ENCODE data around the gene CCDC80.

The CCDC80 gene

GRCh38 chr3:112654979-112655378, 14.0 kb upstream of the CCDC80 start:
- DNase-seq (ENCODE audit: low read depth), result no peak

DNA sequence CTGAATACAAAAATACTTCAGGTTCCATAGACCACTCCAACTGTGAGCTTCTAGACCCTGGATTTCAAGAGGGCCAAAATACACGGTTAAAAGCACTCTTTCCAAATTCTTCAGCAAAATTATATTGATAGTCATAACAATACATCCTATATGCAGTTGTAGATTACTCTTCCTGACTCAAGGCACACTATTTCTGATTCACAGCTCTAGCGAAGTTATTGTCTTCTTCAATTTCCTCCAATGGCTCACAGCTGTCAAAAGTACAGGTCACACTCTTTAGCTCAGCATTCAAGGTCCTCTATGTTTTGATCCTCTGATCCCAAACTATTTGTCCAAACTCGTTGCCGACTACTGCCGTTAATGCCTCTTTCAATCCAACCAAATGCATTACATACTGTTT, 13.5 kb upstream of the CCDC80 start:
- DNase-seq (ENCODE audit: low read depth), result no peak

DNA sequence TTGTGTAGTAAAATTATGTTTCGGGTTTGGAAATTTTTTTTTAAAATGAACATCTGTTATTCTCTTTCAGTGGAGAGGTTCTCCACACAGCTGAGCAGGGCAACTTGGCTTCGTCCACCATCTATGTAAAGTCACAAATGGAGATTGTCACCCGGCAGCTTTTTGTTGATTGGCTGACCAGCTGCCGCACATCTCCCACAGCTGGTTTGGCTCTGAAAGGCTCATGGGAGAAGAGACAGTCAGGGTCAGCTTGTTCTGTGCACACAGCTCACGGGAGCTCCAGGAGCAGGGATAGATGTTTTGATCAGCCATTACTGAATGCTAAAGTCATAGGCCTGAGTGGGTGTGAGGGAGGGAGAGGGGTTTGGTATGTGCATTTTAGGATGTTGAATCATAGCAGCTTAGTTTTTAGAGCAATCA, 12.9 kb upstream of the CCDC80 start:
- DNase-seq (ENCODE audit: low read depth), result peak; percentile 72

- peak; percentile 94 for DNase-seq (ENCODE audit: low read depth)
These were observed 12.4 kb upstream of the CCDC80 start for GRCh38 chr3:112653209-112653871.

DNA sequence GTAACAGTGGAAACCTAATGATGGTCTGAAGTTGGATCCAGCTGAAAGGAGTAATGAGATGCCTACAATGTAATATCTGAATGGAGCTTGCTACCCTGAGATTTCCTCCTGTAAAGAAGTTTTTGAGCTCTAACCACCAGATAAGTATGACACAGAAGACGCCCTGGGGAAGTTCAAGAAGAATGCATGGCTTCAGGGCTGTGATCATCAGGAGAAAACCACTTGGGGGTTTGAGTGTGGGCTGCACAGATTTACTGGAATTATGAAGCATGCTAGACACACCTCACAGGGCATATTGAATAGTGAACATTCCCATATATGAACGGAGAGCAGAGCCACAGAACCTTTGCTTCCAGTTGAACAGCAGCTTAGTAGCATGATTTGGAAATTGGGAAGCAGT, 10.6 kb upstream of the CCDC80 start:
- no peak for DNase-seq (ENCODE audit: low read depth)

- DNase-seq (ENCODE audit: low read depth), result no peak
These were observed 10.1 kb upstream of the CCDC80 start for GRCh38 chr3:112651071-112651470.

GRCh38 chr3:112650482-112650881, 9.5 kb upstream of the CCDC80 start:
- DNase-seq (ENCODE audit: low read depth), result no peak

- DNase-seq (ENCODE audit: low read depth), result peak; percentile 86
These were observed 8.5 kb upstream of the CCDC80 start for GRCh38 chr3:112649478-112649735.

GRCh38 chr3:112647122-112647521, 6.2 kb upstream of the CCDC80 start:
- DNase-seq (ENCODE audit: low read depth), result peak; percentile 92

DNA sequence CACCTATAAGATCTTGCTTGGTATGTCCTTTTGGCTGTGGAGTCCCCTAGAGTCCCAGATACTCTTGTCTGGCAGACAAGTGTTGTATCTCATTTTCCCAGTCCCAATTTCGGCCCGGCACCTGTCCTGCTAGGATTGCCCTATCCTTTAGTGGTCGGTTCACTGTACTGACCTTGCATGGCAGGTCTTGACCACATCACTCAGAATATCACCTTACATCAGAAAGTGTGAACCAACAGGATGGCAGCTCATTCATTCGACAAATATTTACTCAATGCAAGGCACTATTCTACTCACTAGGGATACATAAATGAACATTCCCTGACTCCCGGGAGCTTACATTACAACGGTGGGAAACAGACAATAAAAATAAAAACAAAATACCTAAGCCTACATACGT, 5.7 kb upstream of the CCDC80 start:
- DNase-seq (ENCODE audit: low read depth), result no peak

- no peak for DNase-seq (ENCODE audit: low read depth)
These were observed 3.5 kb upstream of the CCDC80 start for GRCh38 chr3:112644453-112644852.

DNA sequence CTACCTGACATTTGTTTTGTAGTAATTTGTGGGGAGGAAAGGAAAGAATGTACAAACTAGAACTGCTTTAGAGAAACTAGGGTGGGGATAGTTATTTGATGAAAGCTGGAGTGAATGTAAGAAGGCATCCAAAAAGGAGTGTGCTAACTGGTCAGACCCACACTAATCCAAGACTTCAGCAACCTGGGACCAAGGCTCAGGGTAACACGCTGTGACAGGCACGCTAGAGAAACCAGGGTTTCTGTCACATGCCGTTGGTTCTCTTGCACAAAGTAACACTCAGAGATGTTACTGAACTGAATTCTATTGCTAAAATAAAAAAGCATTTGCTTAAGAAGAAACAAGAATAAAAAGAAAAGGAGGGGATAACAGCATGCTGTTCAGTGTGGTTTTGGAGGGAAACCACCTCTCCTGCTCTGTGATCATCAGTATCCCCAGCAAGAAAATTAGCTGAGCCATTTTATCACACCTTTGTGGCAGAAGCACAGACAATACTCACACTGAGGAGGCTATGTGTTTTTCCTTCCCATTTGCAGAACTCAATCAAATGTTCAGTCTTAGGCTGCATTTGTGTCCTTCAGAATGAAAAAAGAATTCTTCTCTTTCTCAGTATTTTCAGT, 2.8 kb upstream of the CCDC80 start:
- no peak for DNase-seq (ENCODE audit: low read depth)

DNA sequence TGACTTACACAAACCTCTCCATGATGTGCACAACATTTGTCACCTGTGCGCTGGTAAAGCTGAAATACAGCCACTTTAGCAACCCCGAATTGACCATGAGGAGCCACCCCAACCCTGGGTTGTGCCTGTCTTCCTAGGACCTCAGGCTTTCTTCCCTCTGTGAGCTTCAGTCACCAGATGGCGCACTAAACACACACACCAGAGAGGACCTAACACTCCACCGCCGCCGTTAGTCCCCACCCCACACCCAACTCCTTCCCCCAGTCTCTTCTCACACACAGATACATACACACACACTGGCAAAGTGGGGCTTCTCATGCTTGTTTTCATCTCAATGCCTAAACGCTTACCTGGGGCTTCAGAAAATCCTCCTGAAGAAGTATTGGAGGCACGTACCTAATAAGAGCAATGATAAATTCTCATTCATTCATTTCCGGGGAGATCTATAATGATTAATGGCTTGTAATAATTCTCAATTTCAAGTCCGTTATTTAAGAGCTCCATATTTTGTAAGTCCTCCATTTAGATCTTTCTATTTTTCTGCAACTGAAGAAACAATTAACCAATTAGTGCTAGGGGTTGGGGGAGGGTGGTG, 2.1 kb upstream of the CCDC80 start:
- DNase-seq (ENCODE audit: low read depth), result peak; percentile 86

DNA sequence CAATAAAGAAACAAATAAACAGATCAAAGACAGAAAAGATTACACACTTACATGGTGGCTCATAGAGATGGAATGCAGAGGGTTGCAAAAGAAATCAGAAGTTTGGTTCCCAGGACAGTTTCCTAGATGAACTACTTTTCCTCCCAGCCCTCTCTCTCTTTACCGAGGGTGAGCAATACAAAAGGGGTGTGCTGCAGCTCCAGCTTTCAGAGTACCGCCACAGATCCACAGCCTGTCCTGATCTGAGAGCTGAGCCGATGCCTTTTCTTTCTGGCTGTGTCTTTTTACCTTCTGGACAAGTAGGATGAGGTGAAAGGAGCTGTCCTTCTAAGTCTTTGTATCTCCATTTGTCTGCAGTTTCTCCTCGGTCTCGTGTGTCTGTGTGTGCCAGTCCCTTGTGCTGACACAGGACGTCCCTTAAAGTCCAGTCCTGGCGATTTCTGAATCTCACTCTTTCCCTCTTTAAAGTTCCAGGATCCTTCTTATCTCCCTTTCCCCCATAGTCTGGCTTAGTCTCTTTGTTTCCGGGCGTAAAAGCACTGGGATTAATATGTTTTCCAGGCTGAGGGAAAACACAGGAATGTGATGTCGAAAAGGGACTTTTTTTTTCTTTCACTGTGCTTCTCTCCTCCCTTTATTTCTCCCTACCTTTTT, 540 bp downstream of the CCDC80 start:
- DNase-seq (ENCODE audit: low read depth), result peak; percentile 96

DNA sequence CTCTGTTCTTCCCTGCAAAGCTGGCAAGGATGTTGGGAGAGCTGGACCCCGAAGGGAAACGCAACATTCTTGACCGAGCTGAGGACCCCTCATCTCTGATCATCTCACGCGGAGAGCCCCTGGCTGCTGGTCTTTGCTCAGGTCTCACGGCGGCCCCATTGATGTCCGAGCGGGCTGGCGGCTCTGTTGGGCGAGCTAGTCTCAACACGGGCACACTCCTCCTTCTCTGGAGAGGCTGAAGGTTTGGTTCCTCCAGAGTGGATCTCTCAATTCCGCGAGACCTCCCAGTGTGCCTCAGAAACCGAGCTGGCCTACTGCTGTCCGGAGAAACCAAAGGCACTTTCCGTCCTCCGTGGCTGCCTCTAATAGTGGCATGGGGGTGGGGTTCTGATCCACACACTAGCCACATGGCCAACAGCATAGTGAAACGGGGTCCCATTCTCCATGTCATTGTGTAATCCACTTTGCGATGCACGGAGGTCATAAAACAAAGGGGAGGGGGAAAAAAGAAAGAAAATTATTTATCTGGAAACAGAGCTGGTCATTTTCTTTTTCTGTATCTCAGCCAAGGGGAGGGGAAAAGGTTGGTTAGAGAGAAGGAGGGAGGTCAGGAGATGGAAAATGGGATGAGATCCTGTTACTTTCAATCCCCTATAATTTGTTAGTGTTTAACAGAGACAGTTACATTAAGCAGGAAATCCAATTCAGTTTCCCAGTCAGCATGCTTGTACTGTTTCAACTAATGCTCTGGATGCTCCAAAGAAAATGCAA, 1.3 kb downstream of the CCDC80 start:
- no peak for DNase-seq (ENCODE audit: low read depth)

DNA sequence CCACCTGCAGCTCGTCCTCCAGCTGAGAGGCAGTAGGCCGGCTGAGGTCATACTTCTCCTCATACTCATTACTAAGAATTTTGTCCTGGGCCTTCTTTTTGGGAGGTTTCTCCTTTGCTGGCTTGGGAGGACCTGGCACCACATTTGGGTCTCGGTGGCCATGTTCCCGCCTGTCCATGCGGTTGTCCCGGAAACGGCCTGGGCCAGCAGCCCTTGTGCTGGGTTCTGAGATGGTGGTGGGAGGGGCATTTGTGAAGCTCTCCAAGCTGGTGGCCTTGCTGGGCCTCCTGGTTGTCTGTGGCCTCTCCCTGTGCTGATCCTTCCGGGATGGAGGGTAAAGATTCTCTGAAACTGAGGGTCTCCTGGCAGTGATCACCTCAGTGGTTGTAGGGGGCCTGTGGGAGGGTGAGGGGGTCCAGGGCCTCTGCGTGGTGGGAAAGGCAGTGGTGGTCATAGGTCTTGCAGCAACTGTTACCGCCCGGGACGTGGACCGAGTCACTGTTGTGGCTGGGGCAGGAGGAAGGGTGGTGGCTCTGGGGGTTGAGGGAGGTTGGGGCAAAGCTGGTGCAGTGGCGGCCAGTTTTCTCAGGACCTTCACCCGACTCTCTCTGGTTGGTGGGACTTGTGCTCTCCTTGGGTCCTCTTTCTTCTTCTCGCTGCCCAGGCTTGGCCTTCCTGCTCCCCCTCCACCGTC, 2.5 kb downstream of the CCDC80 start:
- peak; percentile 51 for DNase-seq (ENCODE audit: low read depth)

DNA sequence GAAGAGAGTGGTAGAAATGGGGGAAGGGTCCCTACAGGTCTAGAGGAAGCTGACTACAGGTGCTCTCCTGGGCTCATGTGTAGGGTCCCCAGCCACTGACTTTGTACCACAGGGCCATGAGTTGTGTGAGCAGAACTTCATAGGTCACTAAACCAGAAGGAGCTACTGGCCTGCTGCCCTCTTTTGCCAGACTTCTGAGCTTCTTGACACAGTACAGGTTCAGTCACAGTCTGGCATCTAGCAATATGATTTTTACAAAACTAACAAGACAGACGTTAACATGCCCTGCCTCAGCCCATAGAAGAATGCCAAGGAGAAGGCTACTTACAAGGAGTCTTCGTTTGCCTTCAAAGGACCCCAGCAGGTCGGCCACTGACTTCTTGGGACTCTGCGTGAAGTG, 3.2 kb downstream of the CCDC80 start:
- DNase-seq (ENCODE audit: low read depth), result no peak

GRCh38 chr3:112635674-112636073, 5.3 kb downstream of the CCDC80 start:
- DNase-seq (ENCODE audit: low read depth), result peak; percentile 80

GRCh38 chr3:112634786-112635541, 6.0 kb downstream of the CCDC80 start:
- DNase-seq (ENCODE audit: low read depth), result no peak

DNA sequence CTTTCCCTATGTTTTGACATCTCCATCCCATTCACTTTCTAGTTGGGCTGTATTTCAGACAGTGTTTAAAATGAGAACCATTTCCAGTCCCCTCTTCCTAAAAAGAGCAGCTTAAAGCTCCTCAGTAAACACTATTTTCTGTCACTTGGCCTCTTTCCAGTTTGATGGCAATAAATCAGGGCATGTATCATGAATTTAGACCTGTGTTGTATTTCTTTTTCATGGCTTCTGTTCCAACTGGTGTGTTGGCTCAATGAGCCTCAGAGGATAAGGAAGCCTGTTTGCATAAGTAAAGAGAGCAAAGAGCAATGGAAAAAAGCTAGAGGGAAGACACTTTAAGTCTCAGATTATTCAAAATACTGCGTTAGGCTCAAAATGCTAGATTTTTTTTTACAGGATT, 7.2 kb downstream of the CCDC80 start:
- DNase-seq (ENCODE audit: low read depth), result no peak

DNA sequence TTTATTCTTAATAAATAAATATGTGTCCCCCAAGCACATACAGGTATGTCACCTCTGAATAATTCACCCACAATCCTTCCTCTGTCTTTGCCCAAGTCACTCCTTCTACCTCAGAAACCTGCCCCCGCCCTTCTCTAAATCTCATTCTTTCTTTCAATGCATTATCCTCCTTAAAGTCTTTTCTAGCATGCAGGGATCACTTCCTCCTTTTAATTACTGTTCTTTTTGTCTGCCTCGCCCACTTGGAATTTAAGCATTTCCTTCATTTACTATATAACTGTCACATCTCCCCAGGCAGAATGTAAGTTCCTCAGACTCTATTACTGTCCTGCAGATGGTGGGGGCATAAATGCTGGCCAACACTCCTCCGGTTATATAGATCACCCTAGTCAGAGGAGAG, 7.8 kb downstream of the CCDC80 start:
- no peak for DNase-seq (ENCODE audit: low read depth)
